Nephron progenitor cell (in vitro differentiated cells): ENCODE results near the gene POU6F2.

Experiments used
- DNase-seq: peaks from one replicate; pipeline ENCODE4 v3.0.0; 2021
- H3K27ac Mint-ChIP-seq: 2 replicates; pipeline ENCODE4 v1.8.0; 2021; ENCODE audit warnings: mild to moderate bottlenecking, moderate library complexity, mixed read lengths
- H3K27me3 Mint-ChIP-seq: 2 replicates; pipeline ENCODE4 v1.8.0; 2021; ENCODE audit warnings: mild to moderate bottlenecking, low read depth, mixed read lengths; ENCODE audit not compliant: poor library complexity
- H3K36me3 Mint-ChIP-seq: 2 replicates; pipeline ENCODE4 v1.8.0; 2021; ENCODE audit warnings: low read depth, mixed read lengths
- H3K4me1 Mint-ChIP-seq: 2 replicates; pipeline ENCODE4 v1.8.0; 2021; ENCODE audit warnings: mixed read lengths
- H3K4me3 Mint-ChIP-seq: 2 replicates; pipeline ENCODE4 v1.8.0; 2021; ENCODE audit warnings: mild to moderate bottlenecking, moderate library complexity, mixed read lengths
- H3K9me3 Mint-ChIP-seq: 2 replicates; pipeline ENCODE4 v1.8.0; 2021; ENCODE audit warnings: mild to moderate bottlenecking, moderate library complexity, mixed read lengths
- TF ChIP-seq, protein P1 (sequence below): fragments of 200-600 bp; sonication (generic); IDR thresholded peaks from 2 replicates; pipeline ENCODE4 v1.5.0; 2021; ENCODE audit warnings: antibody characterized with exemption

Gene POU6F2

DNA sequence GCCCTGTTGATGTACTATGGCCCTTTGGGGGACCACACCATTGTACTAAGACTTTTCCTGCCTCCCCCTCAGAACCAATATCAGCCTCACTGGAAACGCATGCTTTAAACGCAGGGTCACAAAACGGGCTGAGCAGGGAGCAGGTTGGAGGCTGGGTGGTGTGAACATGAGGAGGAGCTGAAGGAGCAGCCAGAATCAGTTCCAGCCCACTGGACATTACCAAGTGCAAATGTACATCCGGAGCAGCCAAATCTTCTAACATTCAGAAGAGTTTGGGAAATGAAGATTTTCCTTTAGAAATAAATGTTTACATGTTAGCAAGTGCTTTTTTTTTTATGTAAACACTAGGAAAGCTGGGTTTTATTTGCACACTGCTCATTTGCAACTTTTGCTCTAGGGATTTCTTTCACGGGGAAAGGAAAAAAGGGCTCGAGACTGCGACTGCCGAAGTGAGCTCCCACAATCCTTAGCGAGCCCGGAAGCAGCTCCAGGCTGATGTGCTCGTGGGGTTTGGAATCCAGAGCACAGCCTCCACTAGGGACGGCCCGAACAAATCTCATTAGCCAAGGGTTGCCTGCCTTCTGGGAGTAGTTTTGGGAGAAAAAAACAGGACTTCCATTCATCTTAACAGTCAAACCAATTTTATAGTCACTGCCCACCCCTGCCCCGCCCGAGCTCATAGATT is 480.5 kb downstream of the POU6F2 start:
- Mint-ChIP-seq H3K9me3 (no peaks in the 10 kb centered on the region), H3K27ac (no peak overlapping the region), H3K36me3 (no peaks in the 10 kb centered on the region), H3K4me1 (peaks cover 53% of the 10 kb centered on the region), H3K27me3 (peaks cover 9% of the 10 kb centered on the region), H3K4me3 (no peak overlapping the region)
- TF ChIP-seq, protein P1, sequence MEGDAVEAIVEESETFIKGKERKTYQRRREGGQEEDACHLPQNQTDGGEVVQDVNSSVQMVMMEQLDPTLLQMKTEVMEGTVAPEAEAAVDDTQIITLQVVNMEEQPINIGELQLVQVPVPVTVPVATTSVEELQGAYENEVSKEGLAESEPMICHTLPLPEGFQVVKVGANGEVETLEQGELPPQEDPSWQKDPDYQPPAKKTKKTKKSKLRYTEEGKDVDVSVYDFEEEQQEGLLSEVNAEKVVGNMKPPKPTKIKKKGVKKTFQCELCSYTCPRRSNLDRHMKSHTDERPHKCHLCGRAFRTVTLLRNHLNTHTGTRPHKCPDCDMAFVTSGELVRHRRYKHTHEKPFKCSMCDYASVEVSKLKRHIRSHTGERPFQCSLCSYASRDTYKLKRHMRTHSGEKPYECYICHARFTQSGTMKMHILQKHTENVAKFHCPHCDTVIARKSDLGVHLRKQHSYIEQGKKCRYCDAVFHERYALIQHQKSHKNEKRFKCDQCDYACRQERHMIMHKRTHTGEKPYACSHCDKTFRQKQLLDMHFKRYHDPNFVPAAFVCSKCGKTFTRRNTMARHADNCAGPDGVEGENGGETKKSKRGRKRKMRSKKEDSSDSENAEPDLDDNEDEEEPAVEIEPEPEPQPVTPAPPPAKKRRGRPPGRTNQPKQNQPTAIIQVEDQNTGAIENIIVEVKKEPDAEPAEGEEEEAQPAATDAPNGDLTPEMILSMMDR = no peak
- DNase-seq = no peak

DNA sequence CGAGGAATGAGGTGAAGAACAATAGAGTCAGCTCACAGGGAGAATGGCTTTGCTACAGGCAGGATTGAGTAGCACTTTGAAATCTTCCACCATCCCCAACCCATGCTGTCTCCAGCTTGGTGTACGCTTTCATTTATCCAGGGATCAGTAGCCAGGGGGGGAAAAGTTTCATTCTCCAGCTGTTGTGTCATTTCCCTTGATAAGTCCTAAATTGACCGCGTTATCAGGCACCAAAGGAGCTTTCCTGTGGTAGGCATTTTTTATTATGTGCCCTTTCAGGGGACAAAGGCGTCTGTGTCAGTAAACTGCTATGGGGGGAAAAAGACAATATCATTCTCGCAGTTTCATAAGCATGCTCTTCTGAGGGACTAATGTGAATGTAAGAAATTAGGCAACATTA is 481.9 kb downstream of the POU6F2 start:
- Mint-ChIP-seq H3K36me3 (no peaks in the 10 kb centered on the region), H3K4me1 (peaks cover 62% of the 10 kb centered on the region), H3K27me3 (peaks cover 6% of the 10 kb centered on the region), H3K27ac (no peak overlapping the region), H3K9me3 (no peaks in the 10 kb centered on the region), H3K4me3 (no peak overlapping the region)
- TF ChIP-seq, protein P1 = no peak
- DNase-seq = no peak

DNA sequence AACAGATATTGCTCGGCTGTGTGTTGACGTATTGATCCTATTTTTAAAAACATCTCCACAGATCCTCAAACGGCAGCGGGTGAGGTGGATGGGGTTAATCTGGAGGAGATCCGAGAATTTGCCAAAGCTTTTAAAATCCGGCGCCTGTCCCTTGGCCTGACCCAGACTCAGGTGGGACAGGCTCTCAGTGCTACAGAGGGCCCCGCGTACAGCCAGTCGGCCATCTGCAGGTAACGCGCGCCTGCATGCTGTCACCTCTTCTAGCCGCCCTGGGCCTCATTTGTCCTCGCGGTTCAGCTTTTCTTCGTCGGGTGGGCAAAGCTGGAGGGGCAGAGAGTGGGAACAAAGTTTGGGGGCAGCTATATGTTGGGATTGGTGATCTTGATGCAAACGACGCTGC is 482.8 kb downstream of the POU6F2 start:
- Mint-ChIP-seq H3K27me3 (peaks cover 6% of the 10 kb centered on the region), H3K36me3 (no peaks in the 10 kb centered on the region), H3K4me3 (no peak overlapping the region), H3K4me1 (peaks cover 69% of the 10 kb centered on the region), H3K9me3 (no peaks in the 10 kb centered on the region), H3K27ac (peak overlapping the region; percentile 53)
- TF ChIP-seq, protein P1 = no peak
- no peak for DNase-seq

DNA sequence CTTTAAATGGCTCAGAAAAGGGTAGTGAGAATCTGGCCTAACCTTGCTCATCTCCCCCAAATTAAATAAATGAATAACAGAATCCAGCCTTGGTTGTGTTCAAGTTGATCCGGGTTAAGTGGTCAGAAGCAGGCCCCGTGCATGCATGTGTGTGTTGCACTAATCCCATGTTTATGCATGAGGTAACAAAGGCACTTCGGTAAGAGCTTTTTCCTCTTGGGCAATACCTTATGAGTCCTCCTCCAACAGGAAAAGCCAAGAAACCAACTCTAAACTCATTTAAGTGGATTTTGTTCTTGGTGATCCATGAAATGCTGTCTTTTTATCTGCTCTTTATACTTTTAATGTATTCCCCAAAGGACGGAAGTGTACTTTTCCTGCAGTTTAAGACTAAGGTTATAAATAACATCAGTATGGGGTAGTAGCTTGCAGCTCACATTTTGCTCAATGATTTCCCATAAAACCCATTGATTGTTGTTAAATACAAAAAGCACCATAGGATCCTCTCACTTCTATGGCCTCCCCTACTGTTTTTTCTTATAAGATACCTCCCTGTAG is 483.6 kb downstream of the POU6F2 start:
- Mint-ChIP-seq H3K27me3 (peaks cover 6% of the 10 kb centered on the region), H3K4me1 (peaks cover 69% of the 10 kb centered on the region), H3K9me3 (no peaks in the 10 kb centered on the region), H3K27ac (no peak overlapping the region), H3K4me3 (peak overlapping the region; percentile 6), H3K36me3 (no peaks in the 10 kb centered on the region)
- DNase-seq = no peak
- TF ChIP-seq, protein P1 = no peak

DNA sequence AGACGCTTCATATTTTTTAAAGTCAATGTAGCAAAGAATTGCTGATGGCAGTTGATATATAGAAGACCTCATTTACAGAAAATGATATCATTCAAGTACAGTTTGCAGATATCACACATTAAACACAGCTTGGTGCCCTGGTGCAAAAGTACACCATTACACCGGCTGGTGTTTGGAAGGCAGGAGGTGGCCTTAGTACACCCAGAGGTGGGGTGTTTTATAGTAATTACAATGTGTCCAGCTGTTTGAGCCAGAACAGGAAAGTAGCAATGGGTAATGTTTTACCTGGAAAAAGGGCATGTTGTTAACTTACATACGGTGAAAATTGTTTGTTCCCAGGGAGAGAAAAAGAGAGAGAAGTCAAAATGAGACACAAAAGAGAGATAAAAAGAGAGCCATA is 485.5 kb downstream of the POU6F2 start:
- no peaks in the 10 kb centered on the region for H3K9me3 Mint-ChIP-seq
- H3K27ac Mint-ChIP-seq = no peak overlapping the region
- no peak overlapping the region for H3K4me3 Mint-ChIP-seq
- H3K4me1 Mint-ChIP-seq = peaks cover 61% of the 10 kb centered on the region
- no peak for DNase-seq
- H3K36me3 Mint-ChIP-seq = no peaks in the 10 kb centered on the region
- peaks cover 6% of the 10 kb centered on the region for H3K27me3 Mint-ChIP-seq
- TF ChIP-seq, protein P1 = no peak
